Glutamatergic neuron (in vitro differentiated cells): ENCODE measurements around the gene AUTS2. TPM values are rescaled to one million over a fixed set of nuclear protein-coding genes. Genes with fewer than 3 reads are reported as not detected.

Experiments used
- DNase-seq: peaks from one replicate; pipeline ENCODE4 v3.0.0; 2022
- H3K27ac Mint-ChIP-seq: one replicate; pipeline ENCODE4 v1.8.0; 2020; ENCODE audit warnings: mild to moderate bottlenecking, mixed read lengths, inconsistent platforms; ENCODE audit not compliant: unreplicated experiment
- H3K27me3 Mint-ChIP-seq: one replicate; pipeline ENCODE4 v1.8.0; 2020; ENCODE audit warnings: mild to moderate bottlenecking, moderate library complexity, mixed read lengths, inconsistent platforms; ENCODE audit not compliant: unreplicated experiment
- H3K36me3 Mint-ChIP-seq: one replicate; pipeline ENCODE4 v1.8.0; 2020; ENCODE audit warnings: mild to moderate bottlenecking, mixed read lengths, inconsistent platforms; ENCODE audit not compliant: unreplicated experiment
- H3K4me1 Mint-ChIP-seq: one replicate; pipeline ENCODE4 v1.8.0; 2020; ENCODE audit warnings: mild to moderate bottlenecking, low read depth, mixed read lengths, inconsistent platforms; ENCODE audit not compliant: unreplicated experiment
- H3K4me3 Mint-ChIP-seq: one replicate; pipeline ENCODE4 v1.8.0; 2020; ENCODE audit warnings: mild to moderate bottlenecking, mixed read lengths, inconsistent platforms; ENCODE audit not compliant: unreplicated experiment
- H3K9me3 Mint-ChIP-seq: one replicate; pipeline ENCODE4 v1.8.0; 2020; ENCODE audit warnings: mild to moderate bottlenecking, moderate library complexity, mixed read lengths, inconsistent platforms; ENCODE audit not compliant: unreplicated experiment
- CTCF ChIP-seq: fragments of 200-600 bp; sonication (generic); IDR thresholded peaks from one replicate; pipeline ENCODE4 v1.5.0; 2021; ENCODE audit not compliant: partially characterized antibody, unreplicated experiment
- total RNA-seq: library from RNA; stranded (reverse); fragmentation: NEBNext Ultra II Directional; extraction: Animal tissue kit (Norgen Biotek cat#: 25700); gene quantifications from one replicate; pipeline ENCODE4 v1.2.1, GENCODE V29; 2021; ENCODE audit not compliant: unreplicated experiment

AUTS2 gene
- total RNA-seq, 1 donor from 2014 or later, result 300 TPM

- Mint-ChIP-seq H3K4me3 (no peak overlapping the region), H3K4me1 (peaks cover 45% of the 10 kb centered on the region), H3K27me3 (peaks cover 5% of the 10 kb centered on the region), H3K27ac (no peak overlapping the region), H3K9me3 (peaks cover 17% of the 10 kb centered on the region), H3K36me3 (peaks cover 13% of the 10 kb centered on the region)
- DNase-seq, result no peak
- no peak for TF ChIP-seq CTCF
These were observed 1134.8 kb downstream of the AUTS2 start for GRCh38 chr7:70733090-70733489.

GRCh38 chr7:70734411-70734810 lies 1136.1 kb downstream of the AUTS2 start:
- DNase-seq, result no peak

GRCh38 chr7:70735313-70735712 lies 1137.0 kb downstream of the AUTS2 start:
- DNase-seq, result no peak
- peaks cover 51% of the 10 kb centered on the region for H3K4me1 Mint-ChIP-seq
- TF ChIP-seq CTCF, result no peak
- peaks cover 7% of the 10 kb centered on the region for H3K27me3 Mint-ChIP-seq
- peaks cover 16% of the 10 kb centered on the region for H3K9me3 Mint-ChIP-seq
- no peak overlapping the region for H3K27ac Mint-ChIP-seq
- no peak overlapping the region for H3K4me3 Mint-ChIP-seq
- H3K36me3 Mint-ChIP-seq, result peaks cover 11% of the 10 kb centered on the region

More at GRCh38 chr7:70734411-70734810, 1136.1 kb downstream of the AUTS2 start:
- TF ChIP-seq CTCF, result no peak
- peaks cover 13% of the 10 kb centered on the region for H3K36me3 Mint-ChIP-seq
- peaks cover 8% of the 10 kb centered on the region for H3K27me3 Mint-ChIP-seq
- H3K9me3 Mint-ChIP-seq, result peaks cover 15% of the 10 kb centered on the region
- peak overlapping the region; percentile 46 for H3K27ac Mint-ChIP-seq
- no peak overlapping the region for H3K4me3 Mint-ChIP-seq
- peaks cover 44% of the 10 kb centered on the region for H3K4me1 Mint-ChIP-seq

GRCh38 chr7:70736715-70737460 lies 1138.6 kb downstream of the AUTS2 start:
- no peak for DNase-seq
- H3K9me3 Mint-ChIP-seq, result peaks cover 15% of the 10 kb centered on the region
- H3K4me1 Mint-ChIP-seq, result peaks cover 55% of the 10 kb centered on the region
- no peak overlapping the region for H3K4me3 Mint-ChIP-seq
- H3K36me3 Mint-ChIP-seq, result peaks cover 2% of the 10 kb centered on the region
- no peak overlapping the region for H3K27ac Mint-ChIP-seq
- no peak for TF ChIP-seq CTCF
- peaks cover 7% of the 10 kb centered on the region for H3K27me3 Mint-ChIP-seq

- no peak for TF ChIP-seq CTCF
- DNase-seq, result no peak
- H3K27ac Mint-ChIP-seq, result no peak overlapping the region
- peaks cover 14% of the 10 kb centered on the region for H3K9me3 Mint-ChIP-seq
- H3K4me3 Mint-ChIP-seq, result peak overlapping the region; percentile 14
- peaks cover 59% of the 10 kb centered on the region for H3K4me1 Mint-ChIP-seq
- H3K36me3 Mint-ChIP-seq, result no peaks in the 10 kb centered on the region
- peaks cover 9% of the 10 kb centered on the region for H3K27me3 Mint-ChIP-seq
These were observed 1140.0 kb downstream of the AUTS2 start for GRCh38 chr7:70738151-70738885.
